Stimulated activated naive CD8-positive, alpha-beta T cell treated with anti-CD3 and anti-CD28 coated beads, Interleukin-15, amount 100 ng/mL, for 72 hours (primary cell): ENCODE data around the gene RRP15.
A peak's percentile ranks its signal among the peaks of the same experiment; 100 is the strongest.

Experiments used
- ATAC-seq: fragments of 150-1000 bp; cut with Tn5 transposase; 2 replicates; pipeline ENCODE4 v1.10.0; 2021; ENCODE audit warnings: mild to moderate bottlenecking, moderate library complexity
- DNase-seq, 2 donors: peaks; one replicate each; pipeline ENCODE4 v3.0.0; 2021 to 2022
- H3K27ac Mint-ChIP-seq, 2 donors: one replicate each; pipeline ENCODE4 v1.8.0; 2022; ENCODE audit warnings: mild to moderate bottlenecking in 2 of 2, mixed read lengths in 2 of 2, moderate library complexity in 2 of 2
- H3K27me3 Mint-ChIP-seq: one replicate; pipeline ENCODE4 v1.8.0; 2022; ENCODE audit warnings: mixed read lengths
- H3K4me1 Mint-ChIP-seq: one replicate; pipeline ENCODE4 v1.8.0; 2022; ENCODE audit warnings: mild to moderate bottlenecking, mixed read lengths
- H3K4me3 Mint-ChIP-seq, 2 donors: one replicate each; pipeline ENCODE4 v1.8.0; 2022; ENCODE audit warnings: mild to moderate bottlenecking in 2 of 2, mixed read lengths in 2 of 2, moderate library complexity in 1 of 2
- H3K9me3 Mint-ChIP-seq, 2 donors: one replicate each; pipeline ENCODE4 v1.8.0; 2022; ENCODE audit warnings: mixed read lengths in 2 of 2

Gene RRP15

DNA sequence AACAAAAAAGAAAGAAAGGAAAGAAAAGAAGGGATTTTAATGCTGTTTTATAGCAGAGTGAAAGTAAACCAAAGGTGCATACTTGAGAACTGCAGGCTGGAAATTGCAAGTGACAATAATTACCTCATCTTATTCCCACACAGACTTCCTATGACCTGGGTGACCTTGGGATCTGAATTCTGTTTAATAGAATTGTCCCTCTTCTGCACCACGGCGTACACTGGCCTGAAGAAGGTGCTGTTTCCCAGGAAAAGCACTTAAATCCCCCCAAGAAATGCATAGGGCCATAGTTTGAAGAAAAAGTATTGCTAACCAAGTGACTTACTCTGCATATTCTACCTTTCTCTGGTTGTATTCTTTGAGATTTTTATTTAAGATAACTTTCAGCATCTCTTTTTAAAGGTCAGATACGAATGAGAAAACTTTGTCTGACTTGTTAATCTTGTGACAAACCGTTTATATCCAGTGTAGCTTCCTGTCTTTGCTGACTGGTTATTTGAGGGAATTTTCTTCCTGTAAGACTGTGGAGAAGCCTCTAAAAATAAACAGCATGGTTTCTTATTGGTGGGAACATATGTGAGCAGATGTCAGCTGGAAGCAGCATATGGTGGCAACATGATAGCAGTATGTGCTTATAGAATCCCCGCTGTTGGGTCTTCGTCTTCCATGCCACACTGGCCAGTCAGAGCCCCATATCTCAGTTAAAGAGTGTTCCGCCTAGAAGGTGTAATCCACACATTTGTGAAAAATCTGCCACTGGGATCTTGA, 76.4 kb downstream of the RRP15 start:
- H3K27ac Mint-ChIP-seq: no peak overlapping the region
- no peak for ATAC-seq
- H3K9me3 Mint-ChIP-seq: no peaks in the 10 kb centered on the region
- peaks cover 8% of the 10 kb centered on the region for H3K27me3 Mint-ChIP-seq
- DNase-seq: no peak
- no peaks in the 10 kb centered on the region for H3K4me1 Mint-ChIP-seq
- no peak overlapping the region for H3K4me3 Mint-ChIP-seq

DNA sequence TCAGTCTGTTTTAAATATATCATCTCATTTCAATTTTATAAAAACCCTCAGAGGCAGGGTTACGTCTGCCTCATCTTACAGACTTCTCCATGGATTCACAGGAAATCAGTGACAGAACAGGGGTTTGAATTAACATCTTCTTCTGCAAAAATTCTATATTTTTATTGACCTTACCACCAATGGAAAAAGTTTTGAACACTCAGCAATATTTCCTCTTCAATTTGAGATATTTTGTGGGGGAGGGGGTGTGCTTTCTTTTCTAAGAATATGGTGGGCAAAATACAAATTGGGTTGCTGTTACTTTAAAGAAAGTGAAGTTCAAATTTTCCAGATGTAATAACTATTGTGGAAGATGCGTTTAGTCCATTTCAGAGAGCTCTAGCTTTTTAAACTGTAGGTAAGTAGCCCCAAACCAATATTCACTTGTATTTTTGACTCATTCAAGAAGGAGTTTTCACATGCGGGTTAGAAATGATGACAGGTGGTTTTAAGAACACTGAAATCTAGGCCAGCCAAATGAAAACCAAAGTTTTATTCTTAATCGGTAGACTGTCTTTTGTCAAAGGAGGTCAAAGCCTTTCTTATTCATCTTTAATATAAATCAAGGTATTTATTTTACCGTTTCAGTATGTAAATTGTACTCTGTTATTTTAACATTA, 77.5 kb downstream of the RRP15 start:
- no peak for ATAC-seq
- Mint-ChIP-seq H3K9me3 (no peaks in the 10 kb centered on the region), H3K27me3 (no peaks in the 10 kb centered on the region)

DNA sequence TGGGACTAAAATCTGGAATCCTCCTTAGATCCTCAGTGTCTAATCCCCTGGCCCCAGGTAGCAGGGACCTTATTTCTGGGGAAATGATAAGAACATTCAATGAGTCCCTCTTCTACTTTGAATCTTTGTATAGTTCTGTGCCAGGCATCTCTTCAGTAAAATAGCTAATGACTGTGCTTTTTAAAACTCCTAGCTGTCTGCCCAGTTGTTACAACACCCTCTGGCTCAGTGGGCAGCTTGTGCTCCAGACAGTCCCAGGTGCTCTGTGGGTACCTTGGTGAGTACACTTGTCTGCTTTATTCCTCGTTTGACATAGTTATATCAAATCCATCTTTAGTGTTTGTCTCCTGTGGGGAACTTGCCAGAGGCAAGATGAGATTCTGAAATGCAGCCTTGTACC, 78.0 kb downstream of the RRP15 start:
- Mint-ChIP-seq H3K27ac (no peak overlapping the region), H3K4me3 (no peak overlapping the region), H3K27me3 (no peaks in the 10 kb centered on the region), H3K4me1 (no peaks in the 10 kb centered on the region), H3K9me3 (no peaks in the 10 kb centered on the region)
- DNase-seq (no peak), ATAC-seq (no peak)

More for the DNA sequence above, 77.5 kb downstream of the RRP15 start:
- Mint-ChIP-seq H3K4me3 (no peak overlapping the region), H3K4me1 (no peaks in the 10 kb centered on the region), H3K27ac (no peak overlapping the region)
- DNase-seq: no peak

DNA sequence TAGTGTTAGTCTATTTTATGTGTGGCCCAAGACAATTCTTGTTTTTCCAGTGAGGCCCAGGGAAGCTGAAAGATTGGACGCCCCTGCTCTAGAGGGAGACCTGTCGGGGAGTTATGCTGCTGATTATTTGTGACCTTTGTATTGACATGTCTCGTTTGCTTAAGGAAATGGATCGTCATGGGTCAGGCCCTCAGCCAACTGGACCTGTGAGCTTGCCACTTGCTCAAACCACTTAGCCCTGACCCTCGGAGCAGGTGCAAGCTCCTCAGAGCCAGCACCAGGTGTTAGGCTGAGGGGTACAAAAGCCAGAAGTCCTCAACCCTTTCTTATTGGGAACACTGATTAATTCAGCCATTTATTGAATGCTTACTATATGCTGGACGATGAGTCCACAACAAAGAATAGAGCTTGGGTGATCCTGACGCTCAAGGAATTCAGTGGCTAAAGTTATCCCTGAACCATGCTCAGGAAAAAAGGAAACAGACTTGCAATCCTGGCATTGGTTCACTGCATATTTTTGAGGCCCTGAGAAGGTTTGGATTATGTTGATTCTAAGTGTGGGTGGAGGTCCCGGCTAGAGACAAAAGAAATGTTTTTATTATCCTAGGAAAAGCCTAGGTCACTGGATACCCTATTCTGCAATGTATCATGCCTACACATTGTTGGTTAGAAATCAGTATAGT, 79.1 kb downstream of the RRP15 start:
- Mint-ChIP-seq H3K4me1 (no peaks in the 10 kb centered on the region), H3K9me3 (no peaks in the 10 kb centered on the region), H3K27me3 (no peaks in the 10 kb centered on the region), H3K27ac (no peak overlapping the region), H3K4me3 (no peak overlapping the region)
- ATAC-seq (no peak), DNase-seq (no peak)

DNA sequence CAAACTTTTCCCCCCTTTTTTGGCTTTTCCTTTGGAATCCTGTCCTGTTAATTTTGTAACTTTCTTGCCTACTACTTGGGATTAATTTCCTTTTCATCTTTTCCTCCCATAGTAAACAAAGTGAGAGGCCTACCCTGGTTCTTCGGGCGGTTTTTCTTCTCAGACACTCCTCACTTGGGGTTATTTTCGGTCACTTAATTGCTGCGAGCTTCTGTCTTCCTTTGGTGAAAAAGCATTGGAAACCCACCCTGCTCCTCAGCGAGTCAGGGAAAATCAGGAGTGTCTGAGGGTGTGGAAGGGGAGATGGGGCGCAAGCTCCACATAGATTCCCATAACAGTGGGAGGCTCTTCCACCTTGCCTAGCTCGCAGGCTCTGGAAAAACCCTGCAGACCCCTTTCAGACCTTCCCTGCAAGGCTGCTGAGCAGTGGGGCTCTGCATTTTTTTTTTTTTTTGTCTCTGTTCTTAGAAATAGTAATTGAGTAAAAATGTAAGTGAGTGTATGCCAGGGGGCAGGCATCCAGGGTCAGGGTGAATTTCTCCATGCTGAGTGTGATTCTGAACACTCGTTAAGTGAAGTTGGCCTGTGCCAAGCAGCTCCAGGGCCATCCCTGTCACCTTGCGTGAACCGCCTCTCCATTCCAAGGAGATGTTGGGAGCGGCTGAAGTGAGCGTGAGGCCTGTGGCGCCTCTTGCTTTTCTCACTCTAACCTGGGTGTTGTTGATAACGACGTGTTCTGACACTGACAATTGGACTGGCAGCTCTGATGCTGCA, 80.3 kb downstream of the RRP15 start:
- Mint-ChIP-seq H3K4me1 (peaks cover under 1% of the 10 kb centered on the region), H3K4me3 (no peak overlapping the region), H3K27ac (no peak overlapping the region), H3K9me3 (no peaks in the 10 kb centered on the region), H3K27me3 (peaks cover 2% of the 10 kb centered on the region)
- ATAC-seq (no peak), DNase-seq (no peak)

DNA sequence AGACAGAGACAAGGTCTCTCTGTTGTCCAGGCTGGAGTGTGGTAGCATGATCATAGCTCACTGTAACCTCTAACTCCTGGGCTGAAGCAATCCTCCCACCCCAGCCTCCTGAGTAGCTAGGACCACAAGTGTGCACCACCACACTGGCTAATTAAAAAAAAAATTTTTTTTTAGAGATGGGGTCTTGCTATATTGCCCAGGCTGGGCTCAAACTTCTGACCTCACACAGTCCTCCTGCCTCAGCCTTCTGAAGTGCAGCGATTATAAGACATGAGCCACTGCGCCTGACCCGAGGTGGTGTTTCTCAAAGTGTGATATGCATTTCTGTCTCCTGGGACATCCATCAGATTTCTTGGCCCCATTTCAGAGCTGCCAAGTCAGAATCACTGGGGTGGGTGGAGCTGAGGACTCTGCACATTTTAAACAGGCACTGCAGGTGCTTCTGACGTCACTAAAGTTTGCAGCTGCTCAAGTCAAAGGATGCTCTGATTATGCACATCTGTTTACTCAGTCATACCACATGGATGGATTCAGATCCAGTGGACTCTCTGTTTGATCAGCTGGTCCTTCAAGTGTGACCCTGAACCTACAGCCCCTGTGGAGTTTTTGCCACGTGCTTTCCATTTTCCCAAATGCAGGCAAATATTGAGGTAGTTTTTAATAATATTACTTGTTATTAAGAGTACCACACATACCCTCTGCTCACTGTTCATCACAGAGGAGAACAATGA, 81.4 kb downstream of the RRP15 start:
- H3K4me3 Mint-ChIP-seq: no peak overlapping the region
- DNase-seq (no peak), ATAC-seq (no peak)
- H3K27me3 Mint-ChIP-seq: peaks cover 7% of the 10 kb centered on the region
- peaks cover 4% of the 10 kb centered on the region for H3K4me1 Mint-ChIP-seq
- H3K9me3 Mint-ChIP-seq: no peaks in the 10 kb centered on the region
- no peak overlapping the region for H3K27ac Mint-ChIP-seq

DNA sequence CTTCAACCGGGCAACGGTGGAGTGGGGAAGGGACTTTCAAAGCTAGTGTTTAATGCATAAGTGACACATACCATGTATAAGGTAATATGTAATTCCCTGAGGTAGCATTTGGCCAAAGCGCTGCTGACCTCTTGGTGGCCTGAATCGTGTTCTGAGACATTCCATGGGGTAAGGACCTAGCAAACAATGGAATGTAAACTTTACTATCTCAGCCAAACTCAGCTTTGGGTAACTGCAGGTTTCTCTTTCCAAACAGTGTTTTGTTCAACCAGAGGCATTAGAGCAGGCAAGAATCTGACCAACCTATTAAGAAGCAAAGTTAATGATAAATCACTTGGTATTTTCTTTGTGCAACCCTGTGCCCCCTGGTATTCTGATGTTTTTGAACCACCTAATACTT, 82.0 kb downstream of the RRP15 start:
- H3K4me3 Mint-ChIP-seq: no peak overlapping the region
- H3K27ac Mint-ChIP-seq: no peak overlapping the region
- DNase-seq: no peak
- ATAC-seq: no peak
- no peaks in the 10 kb centered on the region for H3K9me3 Mint-ChIP-seq
- H3K4me1 Mint-ChIP-seq: peaks cover 4% of the 10 kb centered on the region
- peaks cover 13% of the 10 kb centered on the region for H3K27me3 Mint-ChIP-seq

DNA sequence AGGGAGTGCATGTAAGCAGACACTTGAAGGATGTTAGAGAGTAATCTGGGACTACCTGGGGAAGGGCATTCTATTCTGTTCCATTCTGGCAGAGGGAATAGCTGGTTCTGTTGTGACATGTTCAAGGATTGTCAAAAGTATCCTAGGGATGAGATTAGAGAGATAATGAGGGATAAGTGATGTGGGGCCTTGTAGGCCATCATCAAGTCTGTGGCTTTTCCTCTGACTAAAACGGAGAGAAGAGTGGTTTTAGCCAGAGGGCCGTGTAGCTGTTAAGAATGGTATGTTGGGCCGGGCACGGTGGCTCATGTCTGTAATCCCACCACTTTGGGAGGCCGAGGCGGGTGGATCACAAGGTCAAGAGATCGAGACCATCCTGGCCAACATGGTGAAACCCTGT, 83.6 kb downstream of the RRP15 start:
- no peak overlapping the region for H3K4me3 Mint-ChIP-seq
- no peak for DNase-seq
- H3K4me1 Mint-ChIP-seq: peaks cover 4% of the 10 kb centered on the region
- H3K9me3 Mint-ChIP-seq: no peaks in the 10 kb centered on the region
- H3K27ac Mint-ChIP-seq: no peak overlapping the region
- H3K27me3 Mint-ChIP-seq: peaks cover 23% of the 10 kb centered on the region
- no peak for ATAC-seq

DNA sequence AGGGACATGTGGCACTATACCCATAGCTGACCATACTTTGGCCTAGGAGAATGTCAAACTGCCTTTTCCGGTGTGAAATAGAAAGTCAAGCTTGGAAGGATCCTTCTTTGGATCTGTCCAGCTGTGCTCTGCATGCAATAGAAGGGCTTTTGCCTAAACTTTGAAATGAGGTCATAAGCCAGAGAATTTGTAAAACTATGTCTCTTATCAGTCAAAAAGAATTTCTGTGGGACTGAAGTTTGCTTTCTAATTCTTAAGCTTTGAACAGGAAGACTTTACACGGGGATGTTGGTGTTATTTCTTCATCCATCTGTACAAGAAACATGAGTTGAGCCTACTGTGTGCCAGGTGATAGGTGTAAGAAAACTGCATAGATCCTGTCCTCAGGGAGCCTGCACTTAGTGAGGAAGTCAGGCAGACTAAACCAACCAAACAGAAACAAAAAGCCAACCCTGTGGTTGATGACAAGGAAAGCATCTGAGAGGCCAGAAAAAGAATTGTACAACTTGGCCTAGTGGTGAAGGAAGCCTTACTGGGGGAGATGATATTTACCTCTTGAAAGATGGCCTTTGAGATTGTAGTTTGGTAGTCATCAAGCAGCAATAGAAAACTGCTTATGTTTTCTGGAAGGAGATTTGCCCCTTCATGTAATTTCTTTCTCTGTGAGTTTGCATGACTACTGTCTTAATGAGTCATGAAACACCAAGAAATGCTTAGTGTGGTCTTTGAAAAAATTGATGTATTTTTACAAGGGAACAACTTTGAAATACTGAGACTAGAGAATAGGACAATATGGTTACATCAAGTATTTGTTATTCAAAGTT, 84.8 kb downstream of the RRP15 start:
- no peak overlapping the region for H3K27ac Mint-ChIP-seq
- no peak overlapping the region for H3K4me3 Mint-ChIP-seq
- H3K9me3 Mint-ChIP-seq: no peaks in the 10 kb centered on the region
- ATAC-seq (peak; percentile 51), DNase-seq (no peak)
- H3K27me3 Mint-ChIP-seq: peaks cover 35% of the 10 kb centered on the region
- peaks cover 4% of the 10 kb centered on the region for H3K4me1 Mint-ChIP-seq

DNA sequence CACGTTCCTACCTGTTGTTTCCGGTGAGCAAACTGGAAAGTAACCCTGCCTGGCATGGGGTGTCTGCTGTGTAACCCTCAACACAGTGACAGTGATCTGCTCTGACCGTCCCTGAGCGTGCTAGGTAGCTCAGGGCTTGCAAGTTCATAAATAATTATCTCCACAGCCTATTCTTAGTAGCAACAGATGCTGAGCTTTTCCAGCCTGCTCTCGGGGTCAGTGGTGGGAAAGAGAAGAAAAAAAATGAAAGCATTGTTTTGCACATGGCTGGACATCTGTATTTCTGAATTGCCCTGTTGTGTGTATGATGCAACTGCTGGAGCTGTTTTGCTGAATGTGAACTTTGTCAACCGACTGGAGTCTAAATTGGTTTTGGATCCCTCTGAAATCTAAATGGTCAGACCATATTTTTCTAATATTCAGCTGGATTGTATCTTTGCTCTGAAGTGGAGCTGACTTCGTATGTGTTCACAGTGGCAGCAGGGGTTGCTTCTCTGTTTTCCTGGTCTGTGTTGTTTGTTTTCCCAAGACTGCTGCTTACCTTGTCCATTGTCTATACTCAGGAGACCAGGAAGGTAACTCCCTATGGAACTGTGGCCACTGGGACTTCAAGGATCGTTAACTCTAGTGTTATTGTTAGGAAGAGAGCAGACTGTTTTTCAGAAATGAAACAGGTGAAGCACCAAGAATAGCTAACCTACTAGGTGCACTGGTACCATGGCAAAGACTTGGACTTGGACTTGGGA, 87.0 kb downstream of the RRP15 start:
- ATAC-seq (no peak), DNase-seq (no peak)
- peaks cover 46% of the 10 kb centered on the region for H3K27me3 Mint-ChIP-seq
- H3K4me3 Mint-ChIP-seq: no peak overlapping the region
- H3K27ac Mint-ChIP-seq: no peak overlapping the region
- no peaks in the 10 kb centered on the region for H3K9me3 Mint-ChIP-seq
- H3K4me1 Mint-ChIP-seq: peaks cover 10% of the 10 kb centered on the region

DNA sequence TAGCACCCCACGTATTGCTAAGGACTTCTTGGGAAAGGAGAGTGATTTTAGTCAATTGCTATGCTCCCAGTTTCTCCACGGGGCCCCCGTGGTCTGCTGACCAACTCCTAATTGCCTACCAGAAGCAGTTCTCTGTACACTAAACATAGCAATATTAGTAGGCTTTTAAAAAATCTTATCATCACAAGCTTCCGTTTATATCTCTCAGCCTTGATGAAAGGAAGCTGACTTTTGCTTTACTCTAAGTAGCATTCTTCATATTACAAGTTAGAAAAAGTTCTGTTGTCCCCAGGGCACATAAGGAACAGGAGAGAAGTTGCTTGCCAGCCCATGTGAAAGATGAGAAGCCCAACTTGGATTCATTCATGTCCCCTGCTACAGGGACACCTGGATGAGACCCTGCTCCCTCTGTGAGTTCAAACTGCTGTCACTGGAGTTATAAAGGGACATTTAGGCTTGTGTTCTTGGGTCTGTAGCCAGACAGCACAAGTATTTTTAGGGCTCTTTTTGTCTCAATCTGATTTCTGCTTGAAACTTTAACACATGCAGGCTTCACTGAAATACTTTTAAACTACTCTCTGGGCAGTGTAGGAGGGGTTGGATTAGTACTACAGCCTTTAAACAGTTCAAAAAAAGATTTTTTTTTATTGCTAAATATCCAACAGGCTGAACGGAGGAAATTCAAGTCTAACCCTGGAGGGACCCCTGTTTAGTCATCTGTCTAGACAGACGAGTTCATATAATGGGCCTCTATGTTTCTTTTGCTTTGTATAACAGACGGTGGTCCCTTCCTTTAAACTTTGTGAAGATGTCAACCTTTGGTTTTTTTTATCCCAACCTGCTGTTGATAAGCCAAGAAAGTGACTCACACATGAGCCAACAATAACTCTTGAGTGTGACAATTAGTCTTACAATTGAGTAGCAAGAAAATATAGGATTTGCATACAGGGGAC, 89.6 kb downstream of the RRP15 start:
- Mint-ChIP-seq H3K4me3 (no peak overlapping the region), H3K4me1 (peaks cover 18% of the 10 kb centered on the region), H3K27ac (no peak overlapping the region), H3K27me3 (peaks cover 59% of the 10 kb centered on the region), H3K9me3 (no peaks in the 10 kb centered on the region)
- DNase-seq (no peak), ATAC-seq (no peak)

DNA sequence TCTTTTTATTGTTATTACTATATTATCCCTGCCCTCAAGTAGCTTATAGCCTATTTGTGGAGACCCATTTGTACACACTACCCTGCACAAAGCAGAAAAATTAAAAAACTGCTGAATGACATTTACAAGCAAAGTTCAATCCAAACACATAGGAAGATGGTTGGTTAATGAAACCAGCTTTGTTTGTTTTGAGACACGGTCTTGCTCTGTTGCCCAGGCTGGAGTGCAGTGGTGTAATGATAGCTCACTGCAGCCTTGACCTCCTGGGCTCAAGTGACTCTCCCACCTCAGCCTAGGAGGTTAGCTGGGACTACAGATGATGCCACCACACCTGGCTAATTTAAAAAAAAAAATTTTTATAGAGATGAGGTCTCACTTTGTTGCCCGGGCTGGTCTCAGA, 91.6 kb downstream of the RRP15 start:
- no peaks in the 10 kb centered on the region for H3K9me3 Mint-ChIP-seq
- peaks cover 13% of the 10 kb centered on the region for H3K4me1 Mint-ChIP-seq
- ATAC-seq: no peak
- DNase-seq: no peak
- peak overlapping the region; percentile 12 to 75 for H3K27ac Mint-ChIP-seq
- no peak overlapping the region for H3K4me3 Mint-ChIP-seq
- H3K27me3 Mint-ChIP-seq: peaks cover 66% of the 10 kb centered on the region

DNA sequence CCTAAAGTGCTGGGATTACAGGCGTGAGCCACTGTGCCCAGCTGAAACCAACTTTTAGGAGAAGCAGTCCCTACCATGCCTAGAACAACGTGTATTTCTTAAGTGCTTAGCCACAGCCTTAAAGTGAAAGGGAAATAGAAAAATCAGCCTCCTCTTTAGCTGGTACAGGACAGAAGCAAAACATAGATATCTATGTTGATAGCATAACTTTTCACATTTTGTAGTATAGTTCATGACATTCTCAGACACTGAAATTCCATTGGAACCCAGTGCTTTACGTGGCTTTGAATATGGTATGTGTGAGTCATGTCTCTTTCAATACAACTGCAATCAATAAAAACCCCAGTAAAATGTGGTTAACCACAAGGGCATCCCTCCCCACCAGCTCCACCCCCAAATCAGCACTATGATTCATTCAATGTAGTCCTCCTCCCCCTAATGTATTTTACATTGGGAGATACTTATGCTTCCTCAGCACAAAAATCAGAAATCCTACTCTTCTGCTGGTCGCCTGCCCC, 92.1 kb downstream of the RRP15 start:
- ATAC-seq (peak; percentile 98), DNase-seq (peak; percentile 69 to 79)
- Mint-ChIP-seq H3K4me1 (peaks cover 13% of the 10 kb centered on the region), H3K27ac (peak overlapping the region; percentile 75 to 91), H3K9me3 (no peaks in the 10 kb centered on the region), H3K27me3 (peaks cover 66% of the 10 kb centered on the region), H3K4me3 (peak overlapping the region in 1 of 2 donors; percentile 26)
